ENCODE measurements around the gene AP1AR.

Gene AP1AR

GRCh38 chr4:112245383-112245782, 13.8 kb downstream of the AP1AR start:
- Histone ChIP-seq H3K4me1 (ENCODE audit: insufficient read depth, low read length) (peaks cover 10% of the 10 kb centered on the region), H3K9me3 (ENCODE audit: control insufficient read depth, insufficient read depth, low read length) (no peaks in the 10 kb centered on the region), H3K36me3 (ENCODE audit: insufficient read depth, low read length) (no peaks in the 10 kb centered on the region), H3K9ac (ENCODE audit: low read depth, low read length) (no peak overlapping the region)

GRCh38 chr4:112247021-112247420, 15.4 kb downstream of the AP1AR start:
- Histone ChIP-seq H3K36me3 (ENCODE audit: insufficient read depth, low read length) (no peaks in the 10 kb centered on the region), H3K9me3 (ENCODE audit: control insufficient read depth, insufficient read depth, low read length) (no peaks in the 10 kb centered on the region), H3K4me1 (ENCODE audit: insufficient read depth, low read length) (peaks cover 16% of the 10 kb centered on the region), H3K9ac (ENCODE audit: low read depth, low read length) (no peak overlapping the region)

- Histone ChIP-seq H3K9ac (ENCODE audit: low read depth, low read length) (no peak overlapping the region), H3K9me3 (ENCODE audit: control insufficient read depth, insufficient read depth, low read length) (no peaks in the 10 kb centered on the region), H3K4me1 (ENCODE audit: insufficient read depth, low read length) (peaks cover 23% of the 10 kb centered on the region), H3K36me3 (ENCODE audit: insufficient read depth, low read length) (no peaks in the 10 kb centered on the region)
Measured at GRCh38 chr4:112251019-112251643, 19.5 kb downstream of the AP1AR start.

- Histone ChIP-seq H3K36me3 (ENCODE audit: insufficient read depth, low read length) (no peaks in the 10 kb centered on the region), H3K9me3 (ENCODE audit: control insufficient read depth, insufficient read depth, low read length) (no peaks in the 10 kb centered on the region), H3K4me1 (ENCODE audit: insufficient read depth, low read length) (peaks cover 18% of the 10 kb centered on the region), H3K9ac (ENCODE audit: low read depth, low read length) (no peak overlapping the region)
Measured at GRCh38 chr4:112252234-112252633, 20.6 kb downstream of the AP1AR start.

GRCh38 chr4:112253382-112254000, 21.9 kb downstream of the AP1AR start:
- peaks cover 13% of the 10 kb centered on the region for H3K4me1 ChIP-seq (ENCODE audit: insufficient read depth, low read length)
- H3K36me3 ChIP-seq (ENCODE audit: insufficient read depth, low read length), result no peaks in the 10 kb centered on the region
- H3K9me3 ChIP-seq (ENCODE audit: control insufficient read depth, insufficient read depth, low read length), result no peaks in the 10 kb centered on the region
- H3K9ac ChIP-seq (ENCODE audit: low read depth, low read length), result no peak overlapping the region

- H3K9me3 ChIP-seq (ENCODE audit: control insufficient read depth, insufficient read depth, low read length), result no peaks in the 10 kb centered on the region
- H3K36me3 ChIP-seq (ENCODE audit: insufficient read depth, low read length), result no peaks in the 10 kb centered on the region
- H3K9ac ChIP-seq (ENCODE audit: low read depth, low read length), result no peak overlapping the region
- peaks cover 7% of the 10 kb centered on the region; the same call in 1 of the 2 replicates for H3K4me1 ChIP-seq (ENCODE audit: insufficient read depth, low read length)
Measured at GRCh38 chr4:112257098-112257497, 25.5 kb downstream of the AP1AR start.

- Histone ChIP-seq H3K9me3 (ENCODE audit: control insufficient read depth, insufficient read depth, low read length) (no peaks in the 10 kb centered on the region), H3K4me1 (ENCODE audit: insufficient read depth, low read length) (peaks cover 11% of the 10 kb centered on the region; the same call in 1 of the 2 replicates), H3K9ac (ENCODE audit: low read depth, low read length) (no peak overlapping the region), H3K36me3 (ENCODE audit: insufficient read depth, low read length) (no peaks in the 10 kb centered on the region)
Measured at GRCh38 chr4:112266823-112267222, 35.2 kb downstream of the AP1AR start.

GRCh38 chr4:112270051-112270450, 38.5 kb downstream of the AP1AR start:
- Histone ChIP-seq H3K4me1 (ENCODE audit: insufficient read depth, low read length) (peaks cover 11% of the 10 kb centered on the region; the same call in 1 of the 2 replicates), H3K9ac (ENCODE audit: low read depth, low read length) (no peak overlapping the region), H3K9me3 (ENCODE audit: control insufficient read depth, insufficient read depth, low read length) (peaks cover 3% of the 10 kb centered on the region; the same call in 1 of the 2 replicates), H3K36me3 (ENCODE audit: insufficient read depth, low read length) (no peaks in the 10 kb centered on the region)

GRCh38 chr4:112270640-112271421, 39.2 kb downstream of the AP1AR start:
- H3K9me3 ChIP-seq (ENCODE audit: control insufficient read depth, insufficient read depth, low read length), result peaks cover 3% of the 10 kb centered on the region; the same call in 1 of the 2 replicates
- peaks cover 11% of the 10 kb centered on the region; the same call in 1 of the 2 replicates for H3K4me1 ChIP-seq (ENCODE audit: insufficient read depth, low read length)
- no peaks in the 10 kb centered on the region for H3K36me3 ChIP-seq (ENCODE audit: insufficient read depth, low read length)
- no peak overlapping the region for H3K9ac ChIP-seq (ENCODE audit: low read depth, low read length)

- H3K9ac ChIP-seq (ENCODE audit: low read depth, low read length), result no peak overlapping the region
- no peaks in the 10 kb centered on the region; the same call in 1 of the 2 replicates for H3K36me3 ChIP-seq (ENCODE audit: insufficient read depth, low read length)
- peaks cover 11% of the 10 kb centered on the region; the same call in 1 of the 2 replicates for H3K4me1 ChIP-seq (ENCODE audit: insufficient read depth, low read length)
- peaks cover 3% of the 10 kb centered on the region; the same call in 1 of the 2 replicates for H3K9me3 ChIP-seq (ENCODE audit: control insufficient read depth, insufficient read depth, low read length)
Measured at GRCh38 chr4:112272292-112272691, 40.7 kb downstream of the AP1AR start.

- Histone ChIP-seq H3K9me3 (ENCODE audit: control insufficient read depth, insufficient read depth, low read length) (peaks cover 3% of the 10 kb centered on the region; the same call in 1 of the 2 replicates), H3K36me3 (ENCODE audit: insufficient read depth, low read length) (no peaks in the 10 kb centered on the region; the same call in 1 of the 2 replicates), H3K4me1 (ENCODE audit: insufficient read depth, low read length) (peaks cover 11% of the 10 kb centered on the region; the same call in 1 of the 2 replicates)
Measured at GRCh38 chr4:112274959-112275358, 43.4 kb downstream of the AP1AR start.

GRCh38 chr4:112276113-112276512, 44.5 kb downstream of the AP1AR start:
- Histone ChIP-seq H3K4me1 (ENCODE audit: insufficient read depth, low read length) (0 out of 2 replicates have a peak, but pooled peaks cover 3% of the 10 kb centered on the region), H3K9ac (ENCODE audit: low read depth, low read length) (no peak overlapping the region), H3K9me3 (ENCODE audit: control insufficient read depth, insufficient read depth, low read length) (peaks cover 3% of the 10 kb centered on the region; the same call in 1 of the 2 replicates), H3K36me3 (ENCODE audit: insufficient read depth, low read length) (no peaks in the 10 kb centered on the region; the same call in 1 of the 2 replicates)

More at GRCh38 chr4:112274959-112275358, 43.4 kb downstream of the AP1AR start:
- no peak overlapping the region for H3K9ac ChIP-seq (ENCODE audit: low read depth, low read length)

GRCh38 chr4:112277220-112277619, 45.6 kb downstream of the AP1AR start:
- H3K9me3 ChIP-seq (ENCODE audit: control insufficient read depth, insufficient read depth, low read length), result peaks cover 5% of the 10 kb centered on the region
- no peaks in the 10 kb centered on the region; the same call in 1 of the 2 replicates for H3K36me3 ChIP-seq (ENCODE audit: insufficient read depth, low read length)
- H3K4me1 ChIP-seq (ENCODE audit: insufficient read depth, low read length), result no peaks in the 10 kb centered on the region
- H3K9ac ChIP-seq (ENCODE audit: low read depth, low read length), result no peak overlapping the region

- Histone ChIP-seq H3K9ac (ENCODE audit: low read depth, low read length) (no peak overlapping the region), H3K9me3 (ENCODE audit: control insufficient read depth, insufficient read depth, low read length) (peaks cover 4% of the 10 kb centered on the region; the same call in 1 of the 2 replicates), H3K36me3 (ENCODE audit: insufficient read depth, low read length) (no peaks in the 10 kb centered on the region; the same call in 1 of the 2 replicates), H3K4me1 (ENCODE audit: insufficient read depth, low read length) (no peaks in the 10 kb centered on the region)
Measured at GRCh38 chr4:112277705-112278448, 46.3 kb downstream of the AP1AR start.
